ENCODE data around the gene POC5. TPM values are rescaled to one million over a fixed set of nuclear protein-coding genes. Genes with fewer than 3 reads are reported as not detected.

POC5 gene
- total and polyA plus RNA-seq, 2 of the 8 experiments (the other 6 are each of a cell fraction or from before 2014, with no cell fraction given) = 11.2 to 12.1 TPM

DNA sequence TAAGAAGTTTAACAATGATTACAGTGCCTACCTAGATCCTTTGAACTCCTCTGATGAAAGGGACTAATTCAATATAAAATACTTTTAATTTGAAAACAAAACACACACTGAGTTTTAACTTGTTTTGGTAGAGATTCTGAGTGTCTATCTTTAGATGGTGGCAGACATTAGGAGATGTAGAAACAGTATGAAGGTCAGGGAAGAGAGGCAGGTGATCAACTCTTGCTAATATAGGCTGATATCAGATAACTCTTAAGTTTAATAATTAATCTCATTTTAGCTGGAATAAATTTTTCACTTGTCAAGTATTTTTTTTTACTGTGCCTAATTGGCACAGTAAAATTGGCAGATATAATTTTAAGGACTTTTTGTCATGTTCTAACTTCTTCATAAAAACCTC lies 30.8 kb downstream of the POC5 start:
- H3K14ac ChIP-seq (ENCODE audit: insufficient read length) = no peak overlapping the region
- no peak overlapping the region for H3K4me2 ChIP-seq (ENCODE audit: insufficient read depth in 1 of 2, low read depth in 2 of 2, low read length in 2 of 2)
- DNase-seq (ENCODE audit: low read depth in 1 of 2, low spot score in 2 of 2) = no peak
- H3K9me3 ChIP-seq (ENCODE audit: insufficient read depth in 2 of 2, low read depth in 1 of 2, low read length in 1 of 2) = no peaks in the 10 kb centered on the region
- H3K4ac ChIP-seq (replicated peaks; ENCODE audit: insufficient read length, low read depth, low read length) = no peak overlapping the region
- H2BK120ac ChIP-seq (replicated peaks; ENCODE audit: low read depth, low read length) = no peak overlapping the region
- H4K91ac ChIP-seq (replicated peaks; ENCODE audit: insufficient read length, low read length) = no peak overlapping the region
- H2BK5ac ChIP-seq (ENCODE audit: low read depth, low read length) = no peak overlapping the region
- ChIA-PET POLR2A (ENCODE audit: partially characterized antibody) (no interaction called here), CTCF (ENCODE audit: partially characterized antibody) (interaction anchor here (0.5 kb wide), 1 partner anchor 311 kb away, joined by 3 read pairs; no protein-coding TSS in a partner anchor)
- no peak overlapping the region for H3K9ac ChIP-seq (replicated peaks in 1 of 4; ENCODE audit: extremely low read depth in 1 of 4, low read depth in 3 of 4, low read length in 3 of 4)
- no peaks in the 10 kb centered on the region for H4K20me1 ChIP-seq (replicated peaks in 1 of 2; ENCODE audit: control insufficient read depth in 1 of 2, insufficient read depth in 2 of 2, low read length in 2 of 2)
- H3K23ac ChIP-seq (ENCODE audit: insufficient read length) = no peak overlapping the region
- no peaks in the 10 kb centered on the region for H3K27me3 ChIP-seq (replicated peaks in 1 of 4; ENCODE audit: control insufficient read depth in 3 of 4, extremely low read depth in 1 of 4, insufficient read depth in 3 of 4, low read length in 3 of 4)
- H3K23me2 ChIP-seq (ENCODE audit: low read depth, low read length) = no peaks in the 10 kb centered on the region
- H2BK12ac ChIP-seq (ENCODE audit: low read depth, low read length) = no peak overlapping the region
- H3K4me3 ChIP-seq (ENCODE audit: extremely low read depth in 1 of 4, insufficient read depth in 2 of 4, low read depth in 3 of 4, low read length in 4 of 4) = no peak overlapping the region
- H2BK20ac ChIP-seq (ENCODE audit: low read length) = no peak overlapping the region
- no peak overlapping the region for H2AFZ ChIP-seq (ENCODE audit: low read length)
- no peak overlapping the region for H2AK5ac ChIP-seq (ENCODE audit: low read depth, low read length)
- no peak overlapping the region for H4K8ac ChIP-seq (ENCODE audit: extremely low read depth, insufficient read depth, low read length)
- H3K36me3 ChIP-seq (ENCODE audit: control insufficient read depth in 2 of 4, insufficient read depth in 4 of 4, low read length in 3 of 4) = peaks cover 0 to 22% (median 0%) of the 10 kb centered on the region in 4 experiments; a peak in 4 of 8 replicates
- H3K27ac ChIP-seq (ENCODE audit: low read depth, low read length) = no peak overlapping the region
- H3K79me2 ChIP-seq (ENCODE audit: control insufficient read depth in 1 of 2, insufficient read depth in 2 of 2, low read length in 2 of 2) = no peaks in the 10 kb centered on the region
- H3K18ac ChIP-seq (ENCODE audit: extremely low read depth, low read length) = no peak overlapping the region
- H4K5ac ChIP-seq (ENCODE audit: insufficient read length, low read depth, low read length) = no peak overlapping the region
- H2BK15ac ChIP-seq (ENCODE audit: low read length) = no peak overlapping the region
- H3K56ac ChIP-seq (replicated peaks; ENCODE audit: insufficient read length, low read depth, low read length) = no peak overlapping the region
- H3K4me1 ChIP-seq (replicated peaks in 1 of 4; ENCODE audit: control insufficient read depth in 3 of 4, insufficient read depth in 4 of 4, low read length in 3 of 4) = no peaks in the 10 kb centered on the region
- no peak for FAIRE-seq
- no peaks in the 10 kb centered on the region for H3K79me1 ChIP-seq (ENCODE audit: low read depth, low read length)
- TF ChIP-seq YY1 (IDR thresholded peaks at IDR 0.05; ENCODE audit: low read depth, low read length) (no peak), TCF12 (IDR thresholded peaks at IDR 0.05; ENCODE audit: low read depth, low read length) (no peak), HDAC6 (IDR thresholded peaks at IDR 0.05; ENCODE audit: low read depth, low read length) (no peak)
- TF ChIP-seq, protein P1, sequence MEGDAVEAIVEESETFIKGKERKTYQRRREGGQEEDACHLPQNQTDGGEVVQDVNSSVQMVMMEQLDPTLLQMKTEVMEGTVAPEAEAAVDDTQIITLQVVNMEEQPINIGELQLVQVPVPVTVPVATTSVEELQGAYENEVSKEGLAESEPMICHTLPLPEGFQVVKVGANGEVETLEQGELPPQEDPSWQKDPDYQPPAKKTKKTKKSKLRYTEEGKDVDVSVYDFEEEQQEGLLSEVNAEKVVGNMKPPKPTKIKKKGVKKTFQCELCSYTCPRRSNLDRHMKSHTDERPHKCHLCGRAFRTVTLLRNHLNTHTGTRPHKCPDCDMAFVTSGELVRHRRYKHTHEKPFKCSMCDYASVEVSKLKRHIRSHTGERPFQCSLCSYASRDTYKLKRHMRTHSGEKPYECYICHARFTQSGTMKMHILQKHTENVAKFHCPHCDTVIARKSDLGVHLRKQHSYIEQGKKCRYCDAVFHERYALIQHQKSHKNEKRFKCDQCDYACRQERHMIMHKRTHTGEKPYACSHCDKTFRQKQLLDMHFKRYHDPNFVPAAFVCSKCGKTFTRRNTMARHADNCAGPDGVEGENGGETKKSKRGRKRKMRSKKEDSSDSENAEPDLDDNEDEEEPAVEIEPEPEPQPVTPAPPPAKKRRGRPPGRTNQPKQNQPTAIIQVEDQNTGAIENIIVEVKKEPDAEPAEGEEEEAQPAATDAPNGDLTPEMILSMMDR (IDR thresholded peaks at IDR 0.05; ENCODE audit: control extremely low read depth in 1 of 3, insufficient read depth in 1 of 3, low read depth in 1 of 3, low read length in 3 of 3) = no peak

Measured in H1 (cell line).